GM18907 (cell line): ENCODE data around the gene KRTAP1-4.
"Not testable (repeated sequence)": the region's sequence is repeated elsewhere in the genome, so short reads cannot be mapped to it uniquely, and the experiment has no call there.

Experiments
- ATAC-seq: cut with Tn5 transposase; IDR thresholded peaks from one replicate; pipeline ENCODE4 v1.9.1; 2021; ENCODE audit warnings: mild to moderate bottlenecking, moderate library complexity; ENCODE audit not compliant: unreplicated experiment

Gene KRTAP1-4

DNA sequence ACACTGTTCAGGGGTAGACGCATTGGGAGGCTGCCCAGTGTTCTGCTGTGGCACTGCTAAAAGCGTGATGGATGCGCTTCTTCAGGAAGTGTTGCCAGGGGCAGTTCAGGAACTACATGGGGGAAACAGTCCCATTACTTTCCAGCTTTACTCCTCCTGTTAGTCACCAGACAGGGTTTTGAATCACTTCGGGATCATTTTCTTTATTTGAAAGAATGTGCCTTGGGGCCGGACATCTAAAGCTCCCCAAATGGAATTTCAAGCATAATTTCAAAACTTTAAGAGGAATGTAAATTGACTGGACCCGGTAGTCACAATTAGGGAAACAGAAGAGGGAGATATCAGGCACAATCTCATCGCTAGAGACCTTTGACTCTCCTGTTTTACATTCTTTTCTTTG lies 18.4 kb upstream of the KRTAP1-4 start:
- no peak for ATAC-seq

DNA sequence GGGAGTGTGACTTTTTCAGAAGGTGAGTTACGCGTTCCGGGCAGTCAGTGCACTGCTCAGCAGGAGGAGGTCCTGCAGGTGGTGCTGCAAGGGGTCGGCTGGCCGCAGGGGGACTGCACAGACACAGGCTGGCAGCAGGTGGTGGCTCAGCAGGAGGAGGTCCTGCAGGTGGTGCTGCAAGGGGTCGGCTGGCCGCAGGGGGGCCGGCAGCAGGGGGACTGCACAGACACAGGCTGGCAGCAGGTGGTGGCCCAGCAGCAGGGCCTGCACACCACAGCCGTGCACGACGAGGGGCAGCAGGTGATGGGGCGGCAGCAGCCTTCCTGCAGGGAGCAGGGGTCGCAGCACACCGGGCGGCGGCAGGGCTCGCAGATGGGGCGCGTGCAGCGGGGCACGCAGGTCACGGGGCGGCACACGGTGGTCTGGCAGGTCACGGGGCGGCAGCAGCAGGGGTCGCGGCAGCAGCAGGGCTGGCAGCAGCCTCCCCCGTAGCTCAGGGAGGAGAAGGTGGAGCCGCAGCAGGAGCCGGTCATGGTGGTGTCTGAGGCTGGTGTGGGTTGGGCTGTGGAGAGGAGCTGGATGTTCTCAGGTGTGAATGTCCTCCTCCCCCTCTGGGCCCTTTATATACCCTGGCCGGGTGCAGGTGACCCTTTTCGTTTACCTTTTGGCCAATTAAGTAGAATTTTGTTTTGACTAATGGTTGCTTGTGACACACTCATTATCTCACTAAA lies 16.9 kb upstream of the KRTAP1-4 start, which contains the start of gene KRTAP2-1:
Gene KRTAP2-1, minus strand, starts transcription at position 582 of the 731 bp plus-strand sequence. Its CDS starts 49 bp downstream, at position 533.
- ATAC-seq = not testable (repeated sequence)

DNA sequence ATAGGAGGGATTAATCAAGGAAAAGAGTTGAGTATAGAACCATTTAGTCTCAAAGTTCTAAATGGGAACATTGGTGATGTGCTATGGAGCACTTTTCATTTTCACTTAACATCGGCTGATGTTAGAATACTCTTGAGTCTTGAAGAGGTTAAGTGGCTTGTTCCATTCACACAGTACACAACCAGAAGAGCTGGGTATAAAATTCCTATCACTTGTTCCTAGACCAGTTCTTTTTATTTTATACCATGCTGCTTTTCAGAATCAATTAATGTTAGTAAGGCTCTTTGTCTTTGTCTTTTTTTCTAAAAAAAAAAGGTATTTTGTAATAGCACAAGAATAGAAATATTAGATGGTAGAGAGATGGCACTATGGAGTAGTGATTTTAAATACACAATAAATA lies 13.0 kb upstream of the KRTAP1-4 start:
- no peak for ATAC-seq

DNA sequence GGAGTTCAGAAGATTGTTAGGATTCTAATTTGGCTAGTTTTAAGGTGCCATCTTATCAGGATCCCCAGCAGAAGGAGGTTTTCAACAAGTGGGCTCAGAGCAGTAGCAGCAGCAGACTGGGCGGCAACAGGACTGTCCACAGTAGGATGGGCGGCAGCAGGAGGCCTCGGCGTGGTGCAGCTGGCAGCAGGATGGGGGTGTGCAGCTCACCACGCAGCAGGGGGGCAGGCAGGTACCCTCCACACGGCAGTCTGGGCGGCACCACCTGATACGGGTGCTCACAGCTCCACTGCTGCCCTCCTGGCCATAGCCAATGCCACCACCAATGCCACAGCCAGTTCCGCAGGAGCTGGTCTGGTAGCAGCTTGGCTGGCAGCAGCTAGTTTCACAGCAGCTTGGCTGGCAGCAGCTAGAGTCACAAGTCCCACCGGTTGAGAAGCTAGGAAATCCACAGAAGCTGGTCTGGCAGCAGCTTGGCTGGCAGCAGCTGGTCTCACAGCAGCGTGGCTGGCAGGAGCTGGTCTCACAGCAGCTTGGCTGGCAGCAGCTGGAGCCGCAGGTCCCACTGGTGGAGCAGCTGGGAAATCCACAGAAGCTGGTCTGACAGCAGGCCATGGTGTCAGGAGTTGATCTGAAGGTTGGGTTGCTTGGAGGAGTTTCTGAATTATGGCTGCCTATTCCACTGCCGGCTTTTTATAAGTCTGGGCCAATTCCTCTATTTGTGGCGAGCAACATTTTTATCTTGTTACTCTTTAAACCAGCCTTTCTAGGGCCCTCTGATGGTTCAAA lies 11.0 kb upstream of the KRTAP1-4 start, which contains the start of gene KRTAP1-1:
Gene KRTAP1-1, minus strand, starts transcription at position 668 of the 789 bp plus-strand sequence. Its CDS starts 53 bp downstream, at position 615.
- ATAC-seq = not testable (repeated sequence)

DNA sequence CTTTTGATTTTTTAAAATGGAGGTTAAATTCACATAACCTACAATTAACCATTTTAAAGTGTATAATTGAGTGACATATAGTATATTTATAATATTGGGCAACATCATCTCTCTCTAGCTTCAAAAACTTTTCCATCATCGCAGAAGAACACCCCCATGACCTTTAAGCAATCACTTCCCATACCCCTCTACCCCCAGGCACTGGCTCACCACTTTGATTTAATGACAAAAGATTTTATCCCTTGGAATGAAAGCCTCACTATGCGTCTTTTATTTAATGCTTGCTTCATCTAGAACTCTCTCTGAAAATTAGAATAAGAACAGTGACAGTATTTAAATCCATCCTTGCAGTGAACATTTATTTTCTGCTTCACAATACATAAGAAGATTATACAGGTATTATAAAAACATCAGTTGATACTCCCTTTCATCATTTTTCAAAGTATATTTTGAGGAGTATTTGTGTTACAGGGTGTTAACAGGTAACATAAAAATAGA lies 7.9 kb upstream of the KRTAP1-4 start:
- no peak for ATAC-seq

DNA sequence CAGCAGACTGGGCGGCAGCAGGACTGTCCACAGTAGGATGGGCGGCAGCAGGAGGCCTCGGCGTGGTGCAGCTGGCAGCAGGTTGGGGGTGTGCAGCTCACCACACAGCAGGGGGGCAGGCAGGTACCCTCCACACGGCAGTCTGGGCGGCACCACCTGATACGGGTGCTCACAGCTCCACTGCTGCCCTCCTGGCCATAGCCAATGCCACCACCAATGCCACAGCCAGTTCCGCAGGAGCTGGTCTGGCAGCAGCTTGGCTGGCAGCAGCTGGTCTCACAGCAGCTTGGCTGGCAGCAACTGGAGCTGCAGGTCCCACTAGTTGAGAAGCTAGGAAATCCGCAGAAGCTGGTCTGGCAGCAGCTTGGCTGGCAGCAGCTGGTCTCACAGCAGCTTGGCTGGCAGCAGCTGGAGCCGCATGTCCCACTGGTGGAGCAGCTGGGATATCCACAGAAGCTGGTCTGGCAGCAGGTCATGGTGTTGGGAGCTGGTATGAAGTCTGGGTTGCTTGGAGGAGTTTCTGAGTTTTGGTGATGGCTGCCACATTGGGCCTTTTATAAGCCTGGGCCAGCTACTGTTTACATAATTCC lies 4.4 kb upstream of the KRTAP1-4 start, which contains the start of gene KRTAP1-3:
Gene KRTAP1-3, minus strand, starts transcription at position 529 of the 590 bp plus-strand sequence. Its CDS starts 53 bp downstream, at position 476.
- ATAC-seq = not testable (repeated sequence)

DNA sequence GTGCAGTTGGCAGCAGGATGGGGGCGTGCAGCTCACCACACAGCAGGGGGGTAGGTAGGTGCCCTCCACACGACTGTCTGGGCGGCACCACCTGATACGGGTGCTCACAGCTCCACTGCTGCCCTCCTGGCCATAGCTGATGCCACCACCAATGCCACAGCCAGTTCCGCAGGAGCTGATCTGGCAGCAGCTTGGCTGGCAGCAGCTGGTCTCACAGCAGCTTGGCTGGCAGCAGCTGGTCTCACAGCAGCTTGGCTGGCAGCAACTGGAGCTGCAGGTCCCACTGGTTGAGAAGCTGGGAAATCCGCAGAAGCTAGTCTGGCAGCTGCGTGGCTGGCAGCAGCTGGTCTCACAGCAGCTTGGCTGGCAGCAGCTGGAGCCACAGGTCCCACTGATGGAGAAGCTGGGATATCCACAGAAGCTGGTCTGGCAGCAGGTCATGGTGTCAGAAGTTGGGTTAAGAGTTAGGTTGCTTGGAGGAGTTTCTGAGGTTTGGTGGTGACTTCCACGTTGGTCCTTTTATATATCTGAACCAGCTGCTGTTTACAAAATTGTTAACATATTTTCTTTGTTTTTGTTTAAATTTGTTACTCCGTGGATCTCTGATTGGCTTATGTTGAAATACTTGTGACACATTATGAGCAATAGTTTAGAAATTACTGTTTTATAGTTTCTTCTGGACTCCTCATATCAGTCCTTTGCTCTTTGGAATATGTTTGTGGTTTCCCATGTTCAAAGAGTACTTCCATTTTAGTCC lies 3.1 kb downstream of the KRTAP1-4 start, which contains the start of gene KRTAP1-5:
Gene KRTAP1-5, minus strand, starts transcription at position 494 of the 757 bp plus-strand sequence. Its CDS starts 53 bp downstream, at position 441.
- ATAC-seq = no peak

DNA sequence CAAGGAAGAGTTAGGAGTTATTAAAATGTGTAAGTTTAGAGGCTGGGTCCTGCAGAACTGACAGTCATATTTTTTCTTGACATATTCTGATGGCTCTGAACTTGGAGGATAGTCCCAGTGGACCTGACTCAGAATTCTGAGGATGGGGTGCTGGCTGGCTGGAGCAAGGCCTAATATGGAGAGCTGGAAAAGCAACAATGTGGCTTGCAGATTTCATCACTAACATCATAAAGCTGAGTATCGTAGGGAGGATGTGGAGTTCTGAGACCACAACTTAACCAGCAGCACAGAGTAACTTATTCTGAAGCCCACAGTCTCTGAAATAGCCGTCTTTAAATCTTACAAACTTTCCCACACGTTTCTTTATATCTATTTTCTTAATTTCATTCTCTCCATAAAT lies 5.3 kb downstream of the KRTAP1-4 start:
- no peak for ATAC-seq

DNA sequence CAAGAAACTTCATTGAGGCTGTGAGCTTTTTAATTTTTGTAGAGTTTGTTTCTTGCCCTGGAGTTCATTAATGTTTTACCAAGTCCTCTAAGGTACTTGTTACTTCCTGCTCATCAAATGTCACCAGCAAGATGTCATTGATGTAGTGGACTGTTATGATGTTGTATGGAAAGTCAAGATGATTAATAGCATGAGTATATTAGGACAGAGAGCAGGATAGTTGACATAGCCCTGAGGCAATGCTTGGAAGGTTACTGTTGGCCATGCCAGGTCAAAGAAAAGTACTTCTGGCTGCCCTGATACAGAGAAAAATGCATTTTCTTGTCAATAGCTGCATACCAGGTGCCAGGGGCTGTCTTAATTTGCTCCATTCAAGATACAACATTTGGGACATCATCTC lies 9.7 kb downstream of the KRTAP1-4 start:
- no peak for ATAC-seq

DNA sequence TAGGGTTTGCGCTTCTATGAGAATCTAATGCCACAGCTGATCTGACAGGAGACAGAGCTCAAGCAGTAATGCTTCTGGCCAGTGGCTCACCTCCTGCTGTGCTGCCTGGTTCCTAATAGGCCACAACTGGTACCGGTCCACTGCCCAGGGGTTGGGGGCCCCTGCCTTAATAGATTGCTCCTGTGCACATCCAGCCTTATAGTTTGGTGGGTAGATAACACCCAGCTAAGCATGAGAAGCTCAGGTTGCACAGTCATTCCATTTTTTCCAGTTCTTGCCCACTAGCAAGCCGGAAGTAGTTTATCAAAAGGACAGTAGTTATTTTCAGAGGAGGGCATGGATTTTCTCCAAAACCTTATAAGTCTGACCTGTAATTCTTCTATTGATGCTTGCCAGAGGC lies 10.6 kb downstream of the KRTAP1-4 start:
- no peak for ATAC-seq

DNA sequence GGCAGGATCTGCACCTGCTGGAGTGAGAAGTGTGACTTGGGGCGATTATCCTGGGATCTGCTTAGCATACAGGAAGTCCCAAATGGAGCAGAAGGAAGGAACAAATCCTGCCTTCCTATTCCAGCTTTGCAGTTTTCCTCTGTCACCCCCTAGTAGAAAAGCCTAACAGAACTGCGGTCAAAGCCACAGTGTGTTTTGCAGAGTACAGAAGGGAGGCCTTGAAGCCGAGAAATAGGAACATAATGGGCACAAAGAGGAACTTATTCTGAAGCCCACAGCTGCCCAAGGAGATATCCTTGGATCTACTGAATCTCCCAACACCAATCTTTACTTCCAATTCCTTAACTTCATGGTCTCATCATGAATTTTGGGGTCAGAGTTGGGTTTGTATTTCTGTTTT lies 11.5 kb downstream of the KRTAP1-4 start:
- no peak for ATAC-seq

DNA sequence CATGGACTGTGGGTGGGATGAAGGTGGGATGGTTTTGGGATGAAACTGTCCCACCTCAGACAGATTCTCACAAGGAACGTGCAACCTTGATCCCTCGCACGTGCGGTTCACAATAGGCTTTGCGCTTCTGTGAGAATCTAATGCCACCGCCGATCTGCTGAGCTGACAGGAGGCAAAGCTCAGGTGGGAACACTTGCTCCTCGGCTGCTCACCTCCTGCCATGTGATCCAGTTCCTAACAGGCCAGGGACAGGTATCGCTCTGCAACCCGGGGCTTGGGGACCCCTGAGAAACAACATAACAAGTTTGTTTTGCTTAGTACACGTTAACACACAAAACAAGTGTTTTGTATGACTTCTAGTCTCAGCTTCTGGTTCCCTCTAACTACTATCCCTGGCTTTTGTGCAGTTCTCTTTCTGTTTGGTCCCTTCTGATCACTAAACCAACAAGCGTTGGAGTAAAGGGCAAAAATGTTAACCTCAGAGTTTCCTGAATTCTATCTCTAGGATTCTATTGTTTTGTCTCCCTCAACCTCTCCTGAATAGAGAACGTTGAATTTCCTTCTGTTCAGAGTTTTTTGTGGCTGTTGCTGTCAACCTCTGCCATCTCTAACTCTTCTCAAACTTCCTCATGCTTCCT lies 13.3 kb downstream of the KRTAP1-4 start:
- ATAC-seq = no peak

DNA sequence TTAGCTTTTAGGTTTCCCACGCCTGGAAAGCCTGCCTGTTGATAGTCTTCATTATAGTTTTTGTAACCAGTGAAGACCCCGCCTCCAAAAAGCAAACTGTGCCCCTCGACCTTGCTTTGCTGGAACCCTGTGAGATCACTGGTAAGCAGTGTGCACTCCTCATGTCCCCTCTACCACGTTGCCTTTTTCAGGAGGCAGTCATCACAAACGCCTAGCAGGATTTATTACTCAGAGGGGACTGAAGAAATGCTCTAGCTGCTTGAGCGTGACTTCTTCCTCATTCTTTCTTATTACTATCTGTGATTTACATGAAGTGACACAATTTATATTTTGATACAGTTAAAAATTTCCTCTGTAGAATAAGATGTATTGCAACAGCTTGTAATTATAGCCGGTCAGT lies 14.5 kb downstream of the KRTAP1-4 start:
- ATAC-seq = no peak

DNA sequence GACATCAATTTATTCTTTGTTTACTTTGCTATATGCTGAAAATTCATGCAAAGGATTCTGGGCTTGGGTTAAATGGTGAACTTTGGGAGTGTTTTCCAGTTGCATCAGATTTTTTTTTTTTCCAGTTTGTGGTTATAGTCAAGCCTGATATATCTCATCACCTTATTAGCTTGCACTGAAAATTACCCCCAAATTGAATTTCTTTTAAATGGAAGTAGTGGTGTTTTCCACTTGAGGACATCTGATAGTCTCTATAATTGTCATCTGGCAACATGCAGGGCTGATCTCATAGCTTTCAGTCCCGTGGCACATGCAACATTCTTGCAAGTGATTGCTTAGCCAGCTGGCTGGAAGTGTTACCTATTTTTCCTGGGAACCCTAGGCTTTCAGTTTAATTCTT lies 16.4 kb downstream of the KRTAP1-4 start:
- no peak for ATAC-seq

DNA sequence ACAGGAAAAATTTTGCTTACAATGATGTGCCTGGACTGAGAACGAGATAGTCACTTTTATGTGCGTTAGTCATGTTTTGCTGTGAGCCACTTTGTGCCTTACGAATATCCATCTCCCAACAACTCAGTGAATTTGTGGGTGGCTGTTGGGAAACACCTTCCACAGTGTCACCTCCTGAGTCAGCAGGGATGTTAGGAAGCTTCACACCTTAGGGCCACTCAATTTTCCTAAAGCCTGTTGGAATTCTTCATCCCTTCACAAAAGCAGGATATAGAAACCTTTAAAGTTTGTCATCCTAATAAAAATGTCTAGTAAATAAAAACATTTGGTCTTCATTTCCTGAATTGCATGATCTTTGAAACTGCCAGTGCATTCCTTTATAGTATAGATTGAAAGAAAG lies 16.8 kb downstream of the KRTAP1-4 start:
- no peak for ATAC-seq

DNA sequence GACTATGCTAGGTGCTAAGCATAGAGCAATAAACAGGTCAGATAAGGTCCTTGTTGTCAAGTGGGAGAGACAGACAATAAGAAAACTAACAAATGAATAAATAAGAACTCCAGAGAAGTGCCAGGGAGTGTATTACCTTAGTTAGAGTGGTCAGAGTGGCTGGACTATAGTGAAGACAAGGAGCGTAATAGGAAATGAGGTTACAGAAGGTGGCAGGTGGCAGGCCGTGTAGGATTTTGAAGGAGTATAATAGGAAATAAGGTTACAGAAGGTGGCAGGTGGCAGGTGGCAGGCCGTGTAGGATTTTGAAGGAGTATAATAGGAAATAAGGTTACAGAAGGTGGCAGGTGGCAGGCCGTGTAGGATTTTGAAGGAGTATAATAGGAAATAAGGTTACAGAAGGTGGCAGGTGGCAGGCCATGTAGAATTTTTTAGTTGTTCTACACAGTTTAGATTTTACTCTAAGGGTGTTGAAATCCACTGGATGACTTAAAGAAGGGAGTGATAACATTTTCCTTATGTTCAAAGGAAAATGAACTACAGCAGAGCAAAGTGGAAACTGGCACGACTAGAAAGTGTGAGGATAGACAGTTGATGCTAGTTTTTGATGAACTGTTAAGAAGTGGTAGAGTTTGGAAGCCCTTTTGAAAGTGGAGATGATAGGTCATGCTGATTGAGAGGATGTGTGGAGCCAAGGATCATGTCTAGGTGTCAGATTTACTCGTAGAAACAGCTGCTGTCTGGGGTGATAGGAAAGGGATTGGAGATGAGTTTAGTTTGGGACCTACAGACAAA lies 17.5 kb downstream of the KRTAP1-4 start:
- ATAC-seq = no peak

DNA sequence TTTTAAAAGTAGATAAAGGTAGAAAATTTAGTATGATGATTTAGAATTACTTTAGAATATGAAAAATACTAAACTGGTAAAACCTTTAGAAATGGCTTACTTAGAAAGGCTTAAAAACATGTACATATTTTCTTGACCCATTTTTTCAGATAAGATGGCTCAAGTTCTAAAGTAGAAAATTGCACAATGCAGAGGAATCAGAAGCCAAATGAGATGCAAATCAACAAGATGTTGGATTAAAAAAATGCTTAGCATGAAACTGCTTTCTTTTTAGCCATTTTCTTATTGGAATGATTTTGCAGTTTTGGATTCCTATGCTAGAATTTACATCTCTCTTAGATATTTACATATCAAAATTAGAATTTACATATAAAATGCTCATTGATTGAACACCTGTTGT lies 19.6 kb downstream of the KRTAP1-4 start:
- no peak for ATAC-seq

DNA sequence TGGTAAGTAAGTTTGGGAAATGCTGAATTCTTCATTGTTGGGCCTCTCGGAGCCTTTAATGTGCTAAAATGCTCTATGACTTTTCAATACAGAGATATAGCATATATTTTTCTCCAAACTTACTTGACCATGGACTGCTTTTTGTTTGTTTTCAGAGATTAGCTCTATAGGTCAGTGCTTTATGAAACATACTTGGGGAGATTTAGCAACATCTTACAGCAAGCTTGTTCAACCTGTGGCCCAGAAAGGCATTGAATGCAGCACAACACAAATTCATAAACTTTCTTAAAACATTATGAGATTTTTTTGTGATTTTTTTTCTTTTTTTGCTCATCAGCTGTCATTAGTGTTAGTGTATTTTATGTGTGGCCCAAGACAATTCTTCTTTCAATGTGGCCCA lies 20.1 kb downstream of the KRTAP1-4 start:
- ATAC-seq = no peak

DNA sequence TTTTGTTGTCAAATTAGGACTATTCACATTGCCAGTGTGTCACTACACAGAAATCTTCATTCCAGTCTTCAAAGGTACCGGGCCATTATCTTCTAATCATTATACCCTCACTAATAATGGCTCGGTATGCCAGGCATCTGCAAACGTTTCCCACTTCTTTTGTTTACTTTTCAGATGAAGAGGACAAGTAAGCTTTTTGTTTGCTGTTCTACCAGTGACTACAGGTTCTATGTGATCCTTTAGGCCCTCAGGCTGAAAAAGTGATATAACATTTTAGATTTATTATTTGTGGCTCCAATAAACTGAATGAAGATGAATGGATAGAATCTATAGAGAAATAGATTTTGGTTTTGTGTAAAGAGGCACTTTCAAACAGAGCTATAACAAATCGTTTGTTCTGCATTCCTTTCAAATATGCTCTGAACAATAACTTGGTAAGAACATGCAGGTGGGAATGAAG lies 20.7 kb downstream of the KRTAP1-4 start:
- no peak for ATAC-seq
